ENCODE results near the gene SAA1.

DNA sequence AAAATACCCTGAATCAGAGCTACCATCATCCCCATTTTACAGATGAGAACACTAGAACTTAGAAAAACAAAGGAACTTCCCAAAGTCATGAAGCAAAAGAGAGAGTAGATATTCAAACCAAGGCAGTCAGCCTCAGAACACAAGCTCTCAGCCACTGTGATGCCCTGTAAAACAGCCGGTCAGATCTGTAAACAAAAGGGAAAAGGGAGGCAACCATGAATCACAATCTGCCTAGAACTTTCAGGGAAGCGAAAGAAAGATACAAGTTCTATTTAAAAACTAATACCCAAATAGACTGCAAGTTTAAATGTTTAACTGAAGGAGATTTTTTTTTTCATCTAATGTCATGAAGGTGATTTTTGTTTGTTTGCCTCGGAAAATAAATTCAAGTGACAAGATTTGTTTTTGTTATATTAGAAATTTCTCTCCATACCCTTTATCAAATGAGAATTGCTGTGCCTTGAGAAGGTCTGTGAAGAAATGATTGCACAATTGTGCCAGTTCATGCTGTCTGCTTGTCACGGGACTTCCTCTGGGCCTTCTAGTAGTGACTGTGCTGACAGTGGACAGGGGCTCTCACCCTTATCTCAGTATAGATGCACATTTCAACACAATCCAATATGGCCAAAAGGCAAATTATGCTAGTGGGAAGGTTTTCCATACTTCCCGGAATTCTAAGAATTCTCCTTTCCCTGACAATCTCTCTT is 11.7 kb downstream of the SAA1 start:
- no peak for TF ChIP-seq POLR2A (IDR thresholded peaks at IDR 0.05)
- TF ChIP-seq, protein P1, sequence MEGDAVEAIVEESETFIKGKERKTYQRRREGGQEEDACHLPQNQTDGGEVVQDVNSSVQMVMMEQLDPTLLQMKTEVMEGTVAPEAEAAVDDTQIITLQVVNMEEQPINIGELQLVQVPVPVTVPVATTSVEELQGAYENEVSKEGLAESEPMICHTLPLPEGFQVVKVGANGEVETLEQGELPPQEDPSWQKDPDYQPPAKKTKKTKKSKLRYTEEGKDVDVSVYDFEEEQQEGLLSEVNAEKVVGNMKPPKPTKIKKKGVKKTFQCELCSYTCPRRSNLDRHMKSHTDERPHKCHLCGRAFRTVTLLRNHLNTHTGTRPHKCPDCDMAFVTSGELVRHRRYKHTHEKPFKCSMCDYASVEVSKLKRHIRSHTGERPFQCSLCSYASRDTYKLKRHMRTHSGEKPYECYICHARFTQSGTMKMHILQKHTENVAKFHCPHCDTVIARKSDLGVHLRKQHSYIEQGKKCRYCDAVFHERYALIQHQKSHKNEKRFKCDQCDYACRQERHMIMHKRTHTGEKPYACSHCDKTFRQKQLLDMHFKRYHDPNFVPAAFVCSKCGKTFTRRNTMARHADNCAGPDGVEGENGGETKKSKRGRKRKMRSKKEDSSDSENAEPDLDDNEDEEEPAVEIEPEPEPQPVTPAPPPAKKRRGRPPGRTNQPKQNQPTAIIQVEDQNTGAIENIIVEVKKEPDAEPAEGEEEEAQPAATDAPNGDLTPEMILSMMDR (IDR thresholded peaks at IDR 0.05) = no peak
